COLO668 (cell line): ENCODE measurements around the gene ACOX3.

Experiments
- DNase-seq: peaks from one replicate; lab custom pipeline; 2025; ENCODE audit not compliant: unreplicated experiment; lab: John Stamatoyannopoulos, UW

Gene ACOX3

DNA sequence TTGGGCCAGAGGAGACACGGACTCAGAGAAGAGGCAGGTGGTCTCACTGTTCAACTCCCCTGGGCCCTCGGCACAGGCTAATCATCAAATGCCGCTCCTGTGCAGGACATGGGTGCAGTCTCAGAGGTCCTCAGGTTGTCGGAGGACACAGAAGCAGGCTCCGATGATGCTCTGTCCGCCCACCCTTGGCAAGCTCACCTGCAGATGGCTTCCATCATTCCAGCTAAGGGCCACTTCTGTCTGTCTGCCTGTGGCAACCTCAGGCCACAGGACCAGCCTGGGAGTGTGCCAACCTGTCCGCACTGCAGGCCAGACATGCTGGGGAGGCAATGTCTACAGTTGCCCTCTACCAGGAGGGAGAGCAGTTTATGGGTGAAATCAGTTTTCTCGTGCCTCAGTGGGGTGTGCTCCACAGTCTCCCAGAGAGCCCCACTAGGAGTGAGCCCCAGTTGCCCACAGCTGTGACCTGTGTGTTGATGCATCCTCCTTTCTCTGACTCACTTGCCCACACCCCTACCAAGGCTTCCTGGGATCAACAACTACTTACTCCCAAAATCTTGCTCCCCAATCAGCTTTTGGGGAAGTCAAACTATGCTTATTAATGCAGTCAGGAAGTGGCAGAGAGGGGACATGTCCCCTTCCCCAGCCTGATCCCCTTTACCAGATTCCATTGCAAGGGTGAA lies 115.1 kb downstream of the ACOX3 start:
- DNase-seq = no peak

DNA sequence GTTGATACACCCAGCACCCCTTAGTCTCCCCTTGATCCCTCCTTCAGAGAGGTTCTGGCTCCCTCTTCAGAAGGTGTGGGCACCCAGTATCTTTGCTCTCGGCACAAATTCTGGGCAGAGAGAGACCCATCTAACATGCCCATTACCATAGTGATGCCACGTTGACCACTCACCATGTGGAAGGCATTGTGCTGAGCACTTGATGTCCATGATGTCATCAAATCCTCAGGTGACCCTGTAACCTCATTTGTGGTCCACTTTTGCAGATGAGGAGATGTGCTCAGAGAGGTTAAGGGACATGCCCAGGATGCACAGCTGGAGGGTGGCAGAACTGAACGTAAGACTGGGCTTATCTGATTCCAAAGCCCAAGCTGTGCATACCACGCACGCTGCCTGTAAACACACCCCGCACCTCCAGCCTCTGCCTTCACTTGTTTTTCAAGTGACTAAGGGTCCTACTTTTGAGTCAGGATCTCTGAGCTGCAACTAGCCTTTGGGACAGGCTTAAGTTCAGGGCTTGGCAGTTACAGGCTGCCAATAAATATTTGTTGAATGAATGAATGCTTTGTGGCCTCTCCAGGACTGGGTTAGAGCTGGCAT lies 115.8 kb downstream of the ACOX3 start:
- DNase-seq = no peak

DNA sequence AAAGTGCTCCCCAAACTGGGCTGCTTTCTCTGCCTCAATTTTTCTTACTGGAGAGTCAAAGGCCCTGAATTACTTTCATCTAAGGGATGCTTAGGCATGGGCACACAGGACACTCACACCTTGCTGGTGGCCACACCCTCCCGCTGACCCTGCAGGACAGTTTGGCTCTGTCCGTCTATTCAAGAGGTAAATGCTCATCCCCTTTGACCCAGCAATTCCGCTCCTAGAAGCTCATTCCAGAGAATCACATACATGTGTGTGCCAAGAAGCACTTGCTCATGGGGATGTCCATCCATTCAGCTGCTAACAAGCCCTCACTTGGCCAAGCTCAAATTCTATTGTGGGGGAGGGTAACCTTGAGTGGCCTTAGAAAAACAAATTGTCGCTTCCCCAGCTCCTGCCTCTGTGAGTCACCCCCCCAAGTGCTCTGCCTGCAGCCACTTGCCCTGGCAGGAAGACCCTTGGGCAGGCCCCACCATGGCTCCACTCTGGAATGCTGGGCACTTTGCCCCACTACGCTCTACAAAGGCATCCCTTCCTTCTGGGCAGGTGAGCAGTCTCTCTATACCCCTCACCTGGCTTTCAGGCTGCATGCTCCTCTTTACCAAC lies 116.5 kb downstream of the ACOX3 start:
- no peak for DNase-seq

DNA sequence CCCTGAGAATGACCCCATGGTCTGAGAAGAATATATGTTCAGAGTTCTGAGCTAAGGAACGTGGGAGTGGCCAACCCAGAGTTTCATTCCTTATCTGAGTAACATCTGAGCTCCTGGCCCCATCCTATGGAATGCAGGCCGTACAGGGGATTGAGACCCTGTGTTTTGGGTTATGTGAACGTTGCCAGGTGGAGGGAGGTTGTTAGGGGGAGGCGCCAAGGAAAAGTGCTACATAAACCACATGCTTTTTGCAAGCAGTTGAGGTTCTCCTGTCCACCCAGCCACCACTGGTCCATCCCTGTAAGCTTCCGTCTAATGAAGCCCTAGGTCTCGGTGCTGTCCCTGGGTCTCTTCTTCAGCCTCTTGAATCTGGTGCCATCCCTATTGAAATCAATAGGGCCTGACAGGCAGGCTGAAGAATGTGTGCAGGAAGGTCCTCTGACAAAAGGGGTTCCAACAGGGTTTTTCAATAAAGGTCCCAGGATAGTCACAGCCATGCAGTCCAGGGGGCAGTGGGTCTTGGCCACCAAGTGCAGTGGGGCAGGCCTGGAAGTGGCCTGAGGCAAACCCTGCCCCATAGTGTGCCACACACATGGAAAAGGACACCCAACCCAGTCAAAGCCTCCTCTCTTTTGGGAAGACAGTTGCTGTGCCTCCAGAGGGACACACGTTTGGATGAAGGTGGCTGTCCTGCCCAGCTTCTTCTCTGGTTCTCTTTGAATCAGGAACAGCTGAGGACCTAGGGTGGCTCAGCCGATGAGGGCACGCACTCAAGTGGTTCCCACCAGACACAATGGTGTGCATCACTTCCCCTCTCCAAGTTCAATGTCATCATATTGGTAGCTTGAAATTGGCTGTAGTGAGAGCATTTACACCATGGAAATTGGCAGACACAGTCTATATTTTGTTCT lies 117.5 kb downstream of the ACOX3 start:
- DNase-seq = no peak

DNA sequence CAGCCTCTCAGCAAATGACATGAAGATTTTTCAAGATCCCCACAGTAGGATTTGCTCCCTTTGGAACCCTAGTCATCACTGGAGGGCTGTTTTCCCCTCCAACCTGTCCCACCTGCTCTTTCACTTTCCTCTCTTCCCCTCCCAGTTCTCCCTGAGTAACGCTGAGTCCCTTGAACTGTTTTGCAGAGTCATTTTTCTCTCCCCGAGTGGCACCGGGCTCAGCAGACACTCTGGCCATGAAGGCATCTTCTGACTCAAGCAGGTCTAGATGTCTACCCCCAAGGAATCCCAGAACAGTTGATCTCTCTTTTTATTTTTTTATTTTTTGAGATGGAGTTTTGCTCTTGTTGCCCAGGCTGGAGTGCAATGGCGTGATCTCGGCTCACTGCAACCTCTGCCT lies 118.8 kb downstream of the ACOX3 start:
- DNase-seq = no peak

DNA sequence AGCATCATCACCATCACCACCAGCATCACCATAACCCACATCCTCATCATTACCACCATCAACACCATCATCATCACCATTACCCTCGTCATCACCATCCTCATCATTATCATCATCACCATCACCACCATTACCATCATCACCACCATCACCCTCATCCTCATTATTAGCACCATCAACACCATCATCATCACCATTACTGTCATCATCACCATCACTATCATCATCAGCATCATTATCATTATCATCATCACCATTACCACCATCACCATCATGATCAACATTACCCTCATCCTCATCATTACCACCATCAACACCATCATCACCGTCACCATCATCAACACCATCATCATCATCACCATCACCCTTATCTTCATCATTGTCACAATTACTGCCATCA lies 119.3 kb downstream of the ACOX3 start:
- DNase-seq = no peak

DNA sequence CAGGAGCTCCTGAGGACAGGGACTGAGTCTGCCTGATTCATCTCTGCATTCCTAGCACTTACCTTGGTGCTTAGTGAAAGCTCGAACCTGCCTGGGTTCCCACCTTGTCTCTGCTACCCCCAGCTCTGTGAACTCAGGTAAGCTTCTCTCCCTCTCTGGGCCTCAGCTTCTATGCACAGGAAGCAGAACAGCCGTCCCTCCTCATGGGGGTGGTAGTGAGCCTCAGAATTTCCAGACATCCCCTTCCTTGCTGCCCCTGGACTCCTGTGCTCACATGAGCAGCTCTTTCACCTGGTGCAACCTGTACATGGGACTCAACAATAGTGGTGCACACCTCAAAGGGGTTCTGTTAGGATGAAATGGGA lies 120.2 kb downstream of the ACOX3 start:
- DNase-seq = no peak

DNA sequence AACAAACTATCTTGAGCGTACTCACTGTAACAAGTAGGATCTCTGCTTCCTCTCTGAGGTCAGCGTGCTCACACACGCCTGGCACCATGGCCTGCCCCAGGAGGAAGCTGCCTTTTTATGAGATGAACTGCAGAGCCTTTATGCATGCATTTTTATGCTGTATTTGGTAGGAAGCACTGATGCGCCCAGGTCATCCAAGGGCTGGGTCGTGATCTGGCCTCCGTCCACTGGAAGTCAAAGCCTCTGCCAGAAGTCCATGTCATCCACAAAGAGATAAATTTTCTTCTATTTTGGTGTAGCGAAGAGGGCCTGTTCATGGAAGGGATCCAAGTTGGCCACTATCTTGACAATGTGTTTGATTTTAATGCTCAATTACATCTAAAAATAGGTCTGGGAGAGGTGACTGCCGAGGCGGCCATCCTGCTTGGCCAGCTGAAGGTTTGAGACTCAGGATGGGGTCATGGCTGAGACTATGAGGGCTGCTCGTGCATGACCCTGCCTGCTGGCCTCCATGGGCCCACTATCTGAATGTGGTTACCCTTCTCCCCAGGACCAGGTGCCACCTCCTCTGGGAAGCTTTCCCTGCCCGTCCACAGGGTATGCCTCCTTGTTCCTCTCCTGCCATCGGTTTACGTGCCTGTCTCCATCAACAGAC lies 120.7 kb downstream of the ACOX3 start:
- no peak for DNase-seq

DNA sequence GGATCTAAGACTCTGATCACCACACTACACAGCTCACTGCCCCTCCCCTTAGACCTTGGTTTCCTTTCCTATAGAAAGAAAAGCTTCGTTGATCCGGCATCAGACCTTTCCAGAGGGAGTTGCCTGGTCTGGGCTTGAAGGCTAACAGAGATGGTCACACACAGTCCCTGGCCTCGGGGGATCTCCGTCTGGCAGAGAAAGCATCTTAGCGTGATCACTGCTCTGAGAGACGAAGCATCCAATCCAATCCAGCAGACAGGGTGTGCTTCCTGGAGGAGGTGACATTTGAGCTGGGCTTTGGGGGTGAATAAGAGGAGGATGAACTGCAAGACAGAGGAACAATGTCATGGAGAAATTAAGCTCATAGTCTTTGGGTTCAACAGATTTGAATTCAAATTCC lies 121.5 kb downstream of the ACOX3 start:
- DNase-seq = no peak

DNA sequence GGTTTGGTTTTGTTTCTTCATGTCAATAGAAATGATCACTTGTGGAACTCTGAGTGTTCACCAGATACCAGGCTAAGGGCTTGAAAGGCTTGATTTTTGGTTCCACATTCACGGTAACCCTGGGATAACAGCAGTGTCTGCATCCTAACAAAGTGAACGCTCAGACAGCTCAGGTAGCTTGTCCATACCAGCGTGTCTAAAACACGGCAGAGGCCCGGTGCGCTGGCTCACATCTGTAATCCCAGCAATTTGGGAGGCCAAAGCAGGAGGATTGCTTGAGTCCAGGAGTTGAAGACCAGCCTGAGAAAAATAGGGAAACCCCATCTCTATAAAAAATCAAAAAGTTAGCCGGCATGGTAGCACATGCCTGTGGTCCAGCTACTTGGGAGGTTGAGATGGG lies 122.0 kb downstream of the ACOX3 start:
- DNase-seq = no peak

DNA sequence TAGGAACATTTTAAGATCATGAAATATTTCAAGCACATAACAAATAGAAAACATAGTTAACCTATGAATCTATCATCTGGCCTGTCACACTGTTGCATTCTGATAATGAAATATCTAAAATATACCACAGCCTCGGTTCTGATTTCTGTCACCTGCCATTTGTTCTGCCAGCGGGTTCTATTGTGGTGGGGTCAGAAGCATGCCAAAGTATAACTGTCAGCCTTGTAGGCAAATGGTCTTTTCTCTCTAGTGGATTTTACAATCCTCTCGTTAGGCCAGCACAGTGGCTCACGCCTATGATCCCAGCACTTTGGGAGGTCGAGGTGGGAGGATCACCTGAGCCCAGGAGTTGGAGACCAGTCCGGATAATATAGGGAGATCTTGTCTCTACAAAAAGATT lies 123.0 kb downstream of the ACOX3 start:
- no peak for DNase-seq

DNA sequence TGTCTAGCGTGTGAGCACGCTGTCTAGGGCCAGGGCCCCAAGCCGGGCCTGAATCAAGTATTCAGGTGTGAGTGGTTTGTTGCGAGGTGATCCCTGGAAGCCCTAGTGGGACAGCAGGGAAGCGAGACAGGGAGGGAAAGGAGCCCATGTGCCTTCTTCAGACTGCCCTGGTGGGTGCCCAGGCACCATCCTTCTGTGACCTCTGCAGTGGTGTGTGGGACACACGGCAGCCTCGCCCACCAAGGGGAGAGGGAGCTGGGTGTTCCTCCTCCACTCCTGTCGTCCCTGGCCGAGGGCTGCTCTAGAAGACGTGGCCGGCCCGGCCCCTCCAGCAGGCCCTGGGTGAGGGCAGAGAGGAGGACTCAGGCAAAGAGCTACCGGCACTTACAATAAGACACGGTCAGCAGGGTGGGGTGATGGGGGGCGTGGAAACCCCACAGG lies 123.6 kb downstream of the ACOX3 start:
- no peak for DNase-seq
